Measurements from ENCODE around the gene CYB561.

- TF ChIP-seq MAX (CRISPR knock-in tag; IDR thresholded peaks at IDR 0.05) (no peak), CTCF (IDR thresholded peaks at IDR 0.05) (no peak), TEAD4 (CRISPR knock-in tag; IDR thresholded peaks at IDR 0.05) (no peak), JUN (CRISPR knock-in tag; IDR thresholded peaks at IDR 0.05) (no peak), TEAD1 (CRISPR knock-in tag; IDR thresholded peaks at IDR 0.05) (no peak), FOXJ3 (CRISPR knock-in tag; IDR thresholded peaks at IDR 0.05; ENCODE audit: borderline replicate concordance) (no peak), ESRRA (CRISPR knock-in tag; IDR thresholded peaks at IDR 0.05; ENCODE audit: borderline replicate concordance) (no peak), MYBL2 (CRISPR knock-in tag; IDR thresholded peaks at IDR 0.05) (no peak), ELF4 (CRISPR knock-in tag; IDR thresholded peaks at IDR 0.05; ENCODE audit: low read depth) (no peak)
- TF ChIP-seq, protein P1, sequence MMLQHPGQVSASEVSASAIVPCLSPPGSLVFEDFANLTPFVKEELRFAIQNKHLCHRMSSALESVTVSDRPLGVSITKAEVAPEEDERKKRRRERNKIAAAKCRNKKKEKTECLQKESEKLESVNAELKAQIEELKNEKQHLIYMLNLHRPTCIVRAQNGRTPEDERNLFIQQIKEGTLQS (CRISPR knock-in tag; conservative IDR thresholded peaks at IDR 0.05): no peak
- TF ChIP-seq, protein P2, sequence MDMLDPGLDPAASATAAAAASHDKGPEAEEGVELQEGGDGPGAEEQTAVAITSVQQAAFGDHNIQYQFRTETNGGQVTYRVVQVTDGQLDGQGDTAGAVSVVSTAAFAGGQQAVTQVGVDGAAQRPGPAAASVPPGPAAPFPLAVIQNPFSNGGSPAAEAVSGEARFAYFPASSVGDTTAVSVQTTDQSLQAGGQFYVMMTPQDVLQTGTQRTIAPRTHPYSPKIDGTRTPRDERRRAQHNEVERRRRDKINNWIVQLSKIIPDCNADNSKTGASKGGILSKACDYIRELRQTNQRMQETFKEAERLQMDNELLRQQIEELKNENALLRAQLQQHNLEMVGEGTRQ (CRISPR knock-in tag; IDR thresholded peaks at IDR 0.05): no peak
Observed at GRCh38 chr17:63492940-63493339, 46.8 kb upstream of the CYB561 start.

All from WTC11 (cell line).